GM19023 (cell line): ENCODE measurements around the gene KIAA0930.
A peak's percentile ranks its signal among the peaks of the same experiment; 100 is the strongest.

ENCODE experiments used
- ATAC-seq: cut with Tn5 transposase; IDR thresholded peaks from one replicate; pipeline ENCODE4 v1.9.1; 2021; ENCODE audit warnings: mild to moderate bottlenecking, moderate library complexity; ENCODE audit not compliant: unreplicated experiment

KIAA0930 gene

DNA sequence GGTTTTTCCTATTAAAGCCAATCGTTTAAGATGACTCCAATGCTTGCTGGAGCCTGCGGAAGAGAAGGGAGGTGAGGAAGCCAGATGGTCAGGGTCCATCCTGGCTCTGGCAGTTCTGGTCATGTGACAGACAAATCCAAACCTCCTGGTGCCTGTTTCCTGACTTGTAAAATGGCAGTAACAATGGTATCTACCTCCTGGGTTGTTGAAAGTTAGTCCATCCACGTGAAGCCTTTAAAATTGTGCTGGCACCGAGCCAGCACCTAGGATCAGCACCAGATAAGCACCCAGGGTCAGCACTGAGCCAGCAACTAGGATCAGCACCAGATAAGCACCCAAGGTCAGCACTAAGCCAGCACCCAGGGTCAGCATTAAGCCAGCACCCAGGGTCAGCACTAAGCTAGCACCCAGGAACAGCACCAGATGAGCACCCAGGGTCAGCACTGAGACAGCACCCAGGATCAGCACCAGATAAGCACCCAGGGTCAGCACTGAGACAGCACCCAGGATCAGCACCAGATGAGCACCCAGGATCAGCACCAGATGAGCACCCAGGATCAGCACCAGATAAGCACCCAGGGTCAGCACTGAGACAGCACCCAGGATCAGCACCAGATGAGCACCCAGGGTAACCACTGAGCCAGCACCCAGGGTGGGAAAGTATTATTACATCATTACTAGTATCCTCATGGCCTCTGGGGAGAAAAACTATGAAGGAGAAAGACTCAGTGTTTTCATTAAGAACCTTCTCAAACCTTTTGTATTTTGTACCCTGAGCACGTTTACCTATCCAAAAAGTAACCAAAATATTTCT is 17.2 kb downstream of the KIAA0930 start:
- ATAC-seq = no peak

DNA sequence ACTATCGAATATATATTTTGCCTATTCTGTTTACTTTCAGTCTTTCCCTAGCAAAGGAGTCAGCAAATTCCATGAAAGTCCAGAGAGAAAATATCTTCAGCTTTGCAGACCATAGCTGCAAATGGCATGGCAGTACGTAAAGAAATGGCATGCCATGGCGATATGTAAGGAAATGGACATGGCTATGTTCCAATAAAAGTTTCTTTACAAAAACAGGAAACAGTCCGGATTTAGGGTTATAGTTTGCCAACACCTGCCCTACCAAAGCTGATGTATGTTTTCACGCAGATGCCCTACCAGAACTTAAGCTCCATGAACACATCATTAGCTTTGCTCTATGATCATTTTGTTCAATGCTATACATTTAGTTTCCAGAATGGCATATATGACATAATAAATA is 19.5 kb downstream of the KIAA0930 start:
- ATAC-seq = no peak

DNA sequence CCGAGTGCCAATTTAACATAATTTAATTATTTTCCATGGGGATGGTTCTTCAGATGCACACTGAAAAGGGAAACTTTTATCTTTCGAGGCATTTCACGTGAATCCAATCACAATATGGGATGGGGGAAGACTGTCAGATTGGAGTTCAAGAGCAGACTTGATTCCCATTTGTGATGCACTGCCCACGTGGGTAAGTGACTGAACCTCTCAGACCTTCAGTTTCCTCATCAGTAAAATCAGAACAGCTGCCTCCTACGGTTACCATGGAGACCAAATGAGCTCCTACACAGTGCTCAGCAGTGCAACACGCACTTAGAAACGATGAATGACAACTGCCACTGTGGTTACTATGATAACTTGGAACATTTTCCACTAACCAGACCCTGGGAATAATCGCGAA is 21.7 kb downstream of the KIAA0930 start:
- peak; percentile 58 for ATAC-seq

DNA sequence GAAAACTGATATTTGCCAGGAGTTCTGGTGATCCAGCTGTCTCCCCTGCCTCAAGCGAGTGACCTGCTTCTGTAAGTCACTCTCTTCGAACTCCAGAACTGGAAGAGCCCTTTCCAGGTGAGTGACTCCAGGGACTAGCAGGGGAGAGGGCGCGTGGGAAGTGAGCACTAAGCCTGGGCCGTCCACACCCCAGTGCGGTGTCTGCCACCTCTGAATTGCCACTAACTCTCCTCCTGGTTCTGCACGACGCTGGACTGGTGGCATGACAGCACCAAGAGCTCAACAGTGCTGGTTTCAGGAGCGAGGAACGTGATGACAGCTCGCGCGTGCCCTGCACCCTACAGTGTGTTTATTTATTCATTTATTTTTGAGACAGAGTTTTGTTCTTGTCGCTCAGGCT is 22.9 kb downstream of the KIAA0930 start:
- no peak for ATAC-seq

DNA sequence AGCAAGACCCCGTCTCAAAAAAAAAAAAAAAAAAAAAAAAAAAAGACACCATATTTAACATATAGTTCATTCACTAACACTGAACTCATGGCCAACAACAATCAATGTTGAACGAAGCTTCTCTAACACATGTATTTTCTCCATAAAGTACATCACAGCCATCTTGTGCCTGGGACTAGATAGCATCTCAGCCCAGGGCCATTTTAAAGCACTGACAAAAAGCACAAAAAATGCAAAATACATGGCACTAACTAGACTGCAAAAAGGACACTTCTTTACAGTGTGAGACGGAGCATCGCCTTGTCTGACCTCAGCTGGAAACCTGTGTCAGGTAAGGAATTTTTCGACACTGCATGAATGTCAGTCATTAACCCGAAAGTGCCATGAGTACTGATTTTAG is 23.3 kb downstream of the KIAA0930 start:
- no peak for ATAC-seq

DNA sequence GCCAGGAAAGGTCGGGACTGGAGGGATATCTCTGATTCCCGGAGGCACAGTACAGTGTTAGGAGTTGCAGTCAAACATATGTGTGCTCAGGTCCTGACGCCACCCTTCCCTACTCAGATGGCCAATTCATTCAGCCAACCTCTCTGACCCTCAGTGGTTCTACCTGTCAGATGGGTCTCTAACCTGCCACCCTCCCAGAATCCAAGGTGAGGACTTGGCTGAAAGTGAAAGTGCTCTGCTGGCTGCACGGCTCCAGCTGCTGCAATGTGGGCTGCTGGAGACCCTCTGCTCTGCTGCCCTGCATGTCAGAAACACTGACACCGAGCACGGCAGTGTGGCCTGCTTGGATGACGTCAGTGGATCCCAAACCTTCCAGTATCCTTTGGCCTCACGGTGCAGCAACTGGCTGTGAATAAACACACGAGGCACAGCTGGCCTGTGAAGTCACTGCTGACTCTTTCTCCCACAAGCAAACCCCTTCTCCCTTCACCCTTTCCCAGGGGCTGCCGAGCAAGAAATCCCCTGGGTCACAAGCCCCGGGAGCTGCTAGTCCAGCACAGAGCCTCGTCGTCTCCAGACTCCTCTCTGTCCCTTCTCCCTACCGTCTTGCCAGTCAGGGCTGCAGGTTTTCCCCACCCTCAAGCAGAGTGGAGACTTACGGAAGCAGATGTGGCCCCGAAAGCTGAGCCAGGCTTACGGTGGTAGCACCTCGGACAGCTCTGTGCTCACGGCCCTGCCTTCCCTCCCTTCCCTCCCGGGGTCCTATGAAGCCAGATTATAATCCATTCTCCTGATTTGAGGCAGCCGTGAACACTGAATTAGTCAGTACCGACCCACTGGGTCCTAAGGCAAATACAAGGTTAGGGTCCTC is 24.3 kb downstream of the KIAA0930 start:
- ATAC-seq = no peak

DNA sequence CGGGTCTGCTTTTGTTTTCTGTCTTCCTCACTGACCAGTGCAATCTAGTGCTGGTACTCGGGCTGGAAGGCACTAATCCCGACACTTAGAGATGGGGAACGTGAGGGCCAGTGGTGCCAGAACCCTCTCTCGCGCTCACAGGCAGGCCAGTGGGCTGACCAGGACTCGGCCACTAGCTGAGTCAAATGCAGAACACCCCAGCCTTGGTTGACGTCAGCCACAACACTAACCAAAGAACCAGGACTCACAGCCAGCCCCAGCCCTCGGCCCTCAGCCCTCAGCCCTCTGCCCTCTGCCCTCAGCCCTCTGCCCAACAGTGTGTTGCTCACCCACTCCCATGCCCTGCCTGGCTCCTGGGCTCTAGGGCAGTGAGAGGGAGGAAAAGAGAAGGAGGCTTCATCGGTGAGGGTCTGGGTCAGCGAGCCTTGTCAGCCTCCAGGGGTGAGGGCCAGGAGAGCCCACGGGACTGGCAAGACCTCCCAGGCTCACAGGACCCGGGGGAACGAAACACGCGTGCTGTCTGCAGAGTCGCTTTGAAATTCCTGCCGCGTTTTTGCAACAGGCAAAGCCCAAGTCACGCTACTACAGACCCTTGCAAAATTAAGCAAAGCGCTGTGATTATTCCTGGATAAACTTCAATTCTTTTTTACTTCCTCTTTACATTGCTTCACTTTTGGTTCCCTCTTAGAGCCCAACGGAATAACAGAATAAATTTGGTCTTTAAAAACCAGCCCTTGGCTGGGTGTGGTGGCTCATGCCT is 27.5 kb downstream of the KIAA0930 start:
- no peak for ATAC-seq

DNA sequence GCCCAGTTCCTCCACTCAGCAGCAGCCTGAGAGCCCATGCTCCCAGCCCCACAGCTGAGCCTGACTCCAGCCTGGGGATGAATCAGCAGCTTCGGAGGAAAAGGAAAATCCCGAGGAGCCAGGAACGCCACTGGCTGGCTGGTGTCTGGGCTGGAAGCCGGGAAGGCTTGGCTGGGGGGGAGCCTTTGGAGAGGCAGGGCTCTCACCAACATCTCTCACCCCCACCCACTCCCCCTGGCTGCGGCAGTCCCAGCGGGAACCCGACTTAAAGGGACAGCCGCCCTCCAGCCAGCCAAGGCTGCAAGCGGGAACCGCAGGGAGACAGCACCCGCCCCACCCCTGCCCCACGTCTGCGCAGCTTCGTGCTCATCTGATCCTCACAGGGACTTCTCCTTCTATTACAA is 28.4 kb downstream of the KIAA0930 start:
- no peak for ATAC-seq

DNA sequence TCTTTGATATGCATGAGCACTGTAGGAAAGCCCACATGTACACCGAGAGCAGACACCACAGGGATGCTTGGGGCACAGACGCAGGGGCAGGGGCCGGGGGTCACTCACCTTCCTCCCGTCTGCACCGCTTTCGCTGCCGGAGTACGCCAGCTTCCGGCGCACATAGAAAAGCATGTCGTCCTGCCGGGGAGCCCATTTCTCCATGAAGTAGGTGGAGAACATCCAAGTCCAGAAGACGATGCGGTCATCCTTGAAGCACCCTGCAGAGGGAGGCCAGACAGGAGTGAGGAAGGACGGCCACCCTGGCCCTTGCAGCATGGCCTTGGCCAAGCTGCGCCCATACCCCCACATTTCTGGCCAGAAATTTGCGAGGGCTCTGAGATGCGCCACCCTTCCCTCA is 28.8 kb downstream of the KIAA0930 start:
- no peak for ATAC-seq

DNA sequence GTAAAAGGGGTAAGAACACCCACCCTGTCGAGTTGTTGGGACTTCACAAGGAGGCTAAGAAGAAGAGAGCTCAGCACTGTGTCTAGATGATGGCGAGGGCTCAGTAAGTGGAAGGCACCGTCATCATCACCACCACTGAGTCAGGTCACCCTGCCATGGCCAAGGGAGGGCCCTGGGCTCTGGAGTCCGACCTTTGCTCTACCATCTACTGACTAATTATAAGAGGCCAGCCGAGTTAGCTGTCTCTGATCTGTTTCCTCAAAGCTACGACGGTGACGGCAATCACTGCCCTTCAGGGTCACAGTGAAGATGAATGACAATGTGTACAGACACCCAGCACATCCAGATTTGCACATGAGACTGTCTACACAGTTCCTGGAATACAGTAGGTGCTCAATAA is 29.3 kb downstream of the KIAA0930 start:
- ATAC-seq = no peak

DNA sequence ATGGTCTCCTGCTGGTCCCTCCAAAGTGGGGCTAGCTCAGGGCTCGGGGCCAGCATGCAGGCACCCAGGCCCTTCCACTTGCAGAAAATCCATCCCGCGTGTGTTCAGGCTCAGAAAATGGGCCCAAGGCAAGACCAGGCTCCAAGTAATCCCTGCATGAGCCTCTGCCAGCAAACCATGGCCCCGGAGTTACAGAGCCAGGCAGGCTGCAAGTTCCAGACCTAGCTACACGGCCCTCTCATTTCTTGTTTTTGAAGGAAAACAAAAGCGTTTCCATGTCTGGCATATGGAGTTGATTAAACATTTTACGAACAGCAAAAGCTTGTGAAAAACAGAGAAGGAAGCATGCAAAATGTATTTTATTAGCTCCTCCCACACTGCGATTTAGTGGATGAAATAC is 29.7 kb downstream of the KIAA0930 start:
- ATAC-seq = no peak

DNA sequence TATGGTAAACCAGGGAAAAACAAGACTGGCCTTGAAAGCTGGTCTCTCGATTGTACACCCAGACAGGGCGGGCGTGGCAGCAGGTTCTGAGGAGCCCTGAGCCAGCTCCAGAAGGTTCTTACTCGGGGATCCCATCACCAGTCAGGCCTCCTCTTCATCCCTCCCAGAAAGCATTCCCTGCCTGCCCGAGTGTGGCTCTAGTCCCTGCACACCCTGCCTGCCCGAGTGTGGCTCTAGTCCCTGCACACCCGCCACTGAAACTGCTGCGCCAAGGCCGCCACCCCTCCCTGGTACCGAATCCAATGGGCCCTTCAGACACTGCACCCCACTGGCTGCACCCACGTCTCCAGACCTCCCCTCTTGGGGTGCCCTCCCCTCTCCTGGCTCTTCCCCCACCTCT is 30.1 kb downstream of the KIAA0930 start:
- ATAC-seq = no peak

DNA sequence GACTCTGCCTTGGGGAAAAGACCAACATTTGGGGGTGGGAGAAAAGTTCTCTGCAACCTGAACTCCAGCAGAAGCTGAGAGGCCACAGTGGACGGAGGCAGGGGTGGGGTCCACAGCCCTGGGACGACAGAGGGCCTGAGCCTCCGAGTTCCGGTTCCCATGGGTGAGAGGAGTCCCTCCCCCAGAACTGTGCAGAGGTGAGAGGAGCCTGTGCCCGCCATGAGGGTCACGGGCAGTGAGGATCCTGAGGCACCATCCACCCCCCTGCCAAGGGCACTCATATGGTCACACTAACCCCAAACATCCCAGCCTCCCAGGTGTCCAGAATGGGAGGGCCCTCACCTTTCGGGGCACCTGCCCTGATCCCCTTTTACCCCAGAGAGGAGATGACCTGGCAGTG is 30.5 kb downstream of the KIAA0930 start:
- no peak for ATAC-seq

DNA sequence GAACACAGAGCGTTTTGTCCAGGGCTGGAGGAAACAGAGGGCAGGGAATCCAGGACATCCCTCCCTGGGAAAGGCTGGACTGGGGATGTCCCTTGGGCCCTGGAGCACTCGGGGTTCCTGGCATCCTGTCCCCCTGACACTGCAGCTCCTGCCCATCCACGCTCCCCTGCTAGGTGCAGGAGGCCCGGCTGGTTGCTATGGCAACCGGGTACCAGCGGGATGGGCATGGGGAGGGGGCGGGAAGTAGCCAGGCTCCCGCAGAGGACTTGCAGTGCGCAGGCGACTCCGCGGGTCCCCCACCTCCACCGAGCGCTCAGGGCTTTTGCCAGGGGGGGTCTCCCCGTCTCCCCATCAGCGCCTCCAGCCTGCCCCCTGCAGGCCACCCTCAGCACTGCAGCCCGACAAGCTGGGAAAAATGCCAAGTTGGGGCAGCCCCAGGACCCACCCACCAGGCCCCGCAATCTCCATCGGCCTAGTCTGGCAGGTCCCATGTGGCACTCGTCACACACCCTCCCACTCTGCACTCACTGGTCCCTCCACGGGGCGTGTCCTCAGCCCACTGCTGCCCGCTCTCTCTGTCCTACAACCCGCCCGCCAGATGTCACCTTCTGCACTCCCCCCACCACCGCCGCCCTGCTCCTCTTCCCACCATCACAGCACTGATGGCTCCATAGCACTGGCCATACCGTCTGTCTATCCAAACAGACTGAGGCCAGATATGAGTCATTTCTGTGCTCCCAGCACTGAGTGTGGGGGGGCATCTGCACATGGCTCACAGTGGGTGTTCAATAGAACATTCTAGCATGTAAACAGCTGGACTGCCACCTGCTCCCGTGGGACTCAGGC is 31.5 kb downstream of the KIAA0930 start:
- no peak for ATAC-seq

DNA sequence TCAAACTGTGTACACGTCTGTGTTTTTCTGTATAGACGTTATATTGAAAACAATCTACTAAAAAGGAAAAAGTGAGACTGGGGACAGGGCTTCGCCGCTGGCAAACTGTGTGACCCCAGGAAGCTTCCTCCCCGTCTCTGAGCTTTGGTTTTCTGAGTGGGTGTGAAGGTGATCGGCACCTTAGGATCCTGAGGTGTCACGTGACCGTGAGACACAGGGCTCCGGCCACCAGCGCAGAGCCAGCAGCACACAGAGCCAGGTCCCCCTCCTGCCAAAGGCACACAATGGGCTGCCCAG is 32.0 kb downstream of the KIAA0930 start:
- ATAC-seq = no peak

DNA sequence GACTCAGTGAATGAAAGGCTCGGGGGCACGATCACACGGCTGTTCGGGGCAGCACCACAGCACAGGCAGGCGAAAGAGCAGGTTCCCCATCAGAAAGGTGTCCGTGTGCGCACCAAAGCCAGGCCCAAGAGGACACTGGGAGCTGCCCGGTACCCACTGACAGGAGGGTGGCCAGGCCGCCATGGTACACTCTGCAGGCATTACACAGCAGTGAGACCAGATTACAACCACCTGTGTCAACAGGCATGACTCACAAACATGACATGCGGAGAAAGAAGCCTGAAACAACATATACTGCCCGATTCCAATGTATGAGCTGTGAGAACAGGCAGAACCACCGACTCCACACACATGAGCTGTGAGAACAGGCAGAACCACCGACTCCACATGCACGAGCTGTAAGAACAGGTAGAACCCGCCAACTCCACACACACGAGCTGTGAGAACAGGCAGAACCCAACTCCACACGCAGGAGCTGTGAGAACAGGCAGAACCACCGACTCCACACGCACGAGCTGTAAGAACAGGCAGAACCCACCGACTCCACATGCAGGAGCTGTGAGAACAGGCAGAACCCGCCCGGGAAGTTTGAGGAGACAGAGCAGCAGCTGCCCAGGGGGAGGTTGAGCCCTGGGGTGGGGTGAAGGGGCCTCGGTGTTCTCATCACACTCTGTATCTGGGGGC is 32.6 kb downstream of the KIAA0930 start:
- no peak for ATAC-seq

DNA sequence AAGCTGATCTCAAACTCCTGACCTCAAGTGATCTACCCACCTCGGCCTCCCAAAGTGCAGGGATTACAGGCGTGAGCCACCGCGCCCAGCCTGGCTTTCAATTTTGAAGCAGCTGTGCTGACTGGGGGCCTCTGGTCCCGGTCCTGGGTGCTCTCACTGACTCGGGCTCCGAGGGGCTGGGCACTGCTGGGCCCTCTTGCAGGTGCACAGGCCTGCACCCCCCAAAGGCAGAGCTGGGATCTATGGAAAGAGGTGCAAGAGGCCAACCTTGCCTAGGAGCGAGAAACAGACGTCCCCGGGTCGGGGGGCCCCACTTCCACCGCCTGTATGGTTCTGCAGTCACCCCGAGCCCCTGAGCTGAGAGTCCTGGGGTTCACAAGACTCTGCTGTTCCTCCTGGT is 33.2 kb downstream of the KIAA0930 start:
- no peak for ATAC-seq

DNA sequence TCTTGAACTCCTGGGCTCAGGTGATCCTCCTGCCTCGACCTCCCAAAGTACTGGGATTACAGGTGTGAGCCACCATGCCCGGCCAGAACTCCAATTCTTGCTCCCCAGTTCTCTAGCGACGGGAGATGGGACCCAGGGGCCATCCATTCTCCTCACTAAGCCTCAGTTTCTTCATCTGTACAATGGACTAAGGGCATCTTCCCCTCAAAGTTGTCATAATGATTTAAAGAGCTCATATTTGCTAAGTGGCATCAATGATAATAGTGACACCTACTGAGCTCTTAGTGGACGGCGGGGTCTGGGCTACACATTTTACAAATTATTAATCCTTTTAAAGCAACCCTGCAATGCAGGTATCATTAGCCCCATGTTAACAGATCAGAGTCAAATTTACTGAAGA is 34.5 kb downstream of the KIAA0930 start:
- no peak for ATAC-seq

DNA sequence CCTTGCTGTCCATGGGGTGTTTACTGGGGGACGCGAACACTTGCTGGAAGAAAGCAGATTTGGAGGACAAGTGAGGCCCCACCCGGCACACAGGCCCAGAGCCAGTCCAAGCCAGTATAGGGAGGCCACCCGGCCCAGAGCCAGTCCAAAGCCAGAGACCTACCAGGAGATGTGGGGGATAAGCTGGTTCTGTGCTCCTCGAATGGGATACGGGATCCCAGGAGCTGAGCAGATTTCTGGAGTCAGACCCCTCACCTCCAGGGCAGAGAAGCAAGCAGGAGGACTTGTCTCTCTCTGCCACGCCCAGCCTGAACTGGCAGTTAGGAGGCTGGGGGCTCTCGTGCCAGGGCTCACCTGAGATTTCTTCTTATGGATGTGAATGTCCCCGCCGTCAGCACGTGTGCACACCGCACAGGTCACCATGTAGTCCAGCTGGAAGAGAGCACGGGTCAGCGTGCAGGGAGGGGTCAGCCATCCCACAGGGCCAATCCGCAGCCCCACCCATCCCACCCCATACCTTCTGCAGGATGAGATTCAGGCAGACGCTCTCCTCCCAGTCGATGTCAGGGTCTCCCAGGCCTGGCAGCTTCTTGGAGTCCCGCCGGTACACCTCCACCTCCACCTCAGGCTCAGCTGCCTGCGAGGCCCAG is 35.3 kb downstream of the KIAA0930 start:
- ATAC-seq = no peak

DNA sequence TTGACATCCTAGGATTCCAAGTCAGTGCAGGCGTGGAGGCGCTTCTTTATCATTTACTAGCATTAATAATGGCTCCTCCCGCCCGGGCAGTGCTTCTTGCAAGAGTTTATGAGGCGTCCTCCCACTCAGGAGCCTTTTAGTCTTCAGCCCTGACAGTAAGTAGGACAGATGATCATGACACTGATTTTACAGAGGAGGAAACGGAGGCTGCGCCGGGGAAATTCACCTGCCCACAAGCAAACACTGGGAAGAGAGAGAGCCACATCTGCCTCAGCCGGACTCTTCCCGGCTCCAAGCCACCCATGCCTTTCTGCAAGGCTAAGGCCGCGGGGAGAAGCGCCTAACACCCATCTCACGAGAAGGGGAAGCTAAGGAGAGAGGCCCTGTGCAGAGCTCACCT is 35.9 kb downstream of the KIAA0930 start:
- ATAC-seq = no peak
